GM12878 (cell line): Measurements from ENCODE around the gene CD72. TPM values are rescaled to one million over a fixed set of nuclear protein-coding genes. Genes with fewer than 3 reads are reported as not detected.
A peak's percentile ranks its signal among the peaks of the same experiment; 100 is the strongest.

Experiments
- BACH1 ChIP-seq: fragments of 450-650 bp; IDR thresholded peaks from 2 replicates; pipeline ENCODE4 v1.6.1; 2017; ENCODE audit warnings: mild to moderate bottlenecking, borderline replicate concordance
- BRCA1 ChIP-seq: IDR thresholded peaks from 2 replicates; pipeline ENCODE4 v1.6.1; 2011; ENCODE audit warnings: low read depth, low read length, improper control_type of control experiment
- CBX5 ChIP-seq: sonication (generic); IDR thresholded peaks from 2 replicates; pipeline ENCODE4 v1.6.1; 2016; ENCODE audit warnings: low read depth, moderate library complexity, mild to moderate bottlenecking, inconsistent platforms
- CHD1 ChIP-seq: IDR thresholded peaks from 2 replicates; pipeline ENCODE4 v1.6.1; 2012; ENCODE audit warnings: low read depth, low read length, improper control_type of control experiment
- EGR1 ChIP-seq, 2 experiments: IDR thresholded peaks; 1 replicate in 1 of 2; 2 replicates in 1 of 2; pipeline ENCODE4 v1.6.1; 2011 to 2012; ENCODE audit warnings: low read depth in 2 of 2, low read length in 2 of 2, borderline replicate concordance in 1 of 2, mild to moderate bottlenecking in 1 of 2, moderate library complexity in 1 of 2
- FOXM1 ChIP-seq: IDR thresholded peaks from 2 replicates; pipeline ENCODE4 v1.6.1; 2012; ENCODE audit warnings: low read depth, mild to moderate bottlenecking, inconsistent platforms, low read length, moderate library complexity
- GATAD2B ChIP-seq: fragments of 450-650 bp; conservative IDR thresholded peaks from 2 replicates; pipeline ENCODE4 v1.6.1; 2017; ENCODE audit warnings: low read depth, mild to moderate bottlenecking, moderate library complexity
- LARP7 ChIP-seq: fragments of 450-650 bp; IDR thresholded peaks from 2 replicates; pipeline ENCODE4 v1.6.1; 2017; ENCODE audit warnings: mild to moderate bottlenecking
- MEF2A ChIP-seq: IDR thresholded peaks from 2 replicates; pipeline ENCODE4 v1.6.1; 2011; ENCODE audit warnings: low read depth, mild to moderate bottlenecking, low read length, moderate library complexity; ENCODE audit not compliant: insufficient read depth
- MXI1 ChIP-seq: fragments of 150-350 bp; IDR thresholded peaks from 2 replicates; pipeline ENCODE4 v1.6.1; 2011; ENCODE audit warnings: low read depth, mild to moderate bottlenecking, inconsistent platforms, low read length, improper control_type of control experiment
- NFIC ChIP-seq: IDR thresholded peaks from 2 replicates; pipeline ENCODE4 v1.6.1; 2012; ENCODE audit warnings: low read depth, mild to moderate bottlenecking, inconsistent platforms, low read length, moderate library complexity
- PAX5 ChIP-seq: IDR thresholded peaks from 2 replicates; pipeline ENCODE4 v1.6.1; 2011; ENCODE audit warnings: low read depth, low read length, borderline replicate concordance
- RFX5 ChIP-seq: IDR thresholded peaks from 2 replicates; pipeline ENCODE4 v1.6.1; 2011; ENCODE audit warnings: low read depth, low read length, improper control_type of control experiment
- SUZ12 ChIP-seq: fragments of 200-600 bp; sonication (generic); IDR thresholded peaks from one replicate; pipeline ENCODE4 v1.6.1; 2018; ENCODE audit warnings: antibody characterized with exemption, mild to moderate bottlenecking; ENCODE audit not compliant: unreplicated experiment
- TAF1 ChIP-seq: IDR thresholded peaks from 2 replicates; pipeline ENCODE4 v1.6.1; 2011; ENCODE audit warnings: mild to moderate bottlenecking, low read depth, low read length, borderline replicate concordance
- TARDBP ChIP-seq: IDR thresholded peaks from 2 replicates; pipeline ENCODE4 v1.6.1; 2016; ENCODE audit warnings: borderline replicate concordance
- YBX1 ChIP-seq: fragments of 450-650 bp; IDR thresholded peaks from 2 replicates; pipeline ENCODE4 v1.6.1; 2016; ENCODE audit warnings: antibody characterized with exemption
- ZNF217 ChIP-seq: fragments of 450-650 bp; IDR thresholded peaks from 2 replicates; pipeline ENCODE4 v1.6.1; 2017; ENCODE audit warnings: antibody characterized with exemption, mild to moderate bottlenecking
- ZNF24 ChIP-seq: fragments of 450-650 bp; IDR thresholded peaks from 2 replicates; pipeline ENCODE4 v1.6.1; 2017; ENCODE audit warnings: antibody characterized with exemption, mild to moderate bottlenecking
- polyA plus RNA-seq, 11 experiments: library from polyadenylated mRNA; depleted of rRNA in 4 of 11; unstranded in 6 of 11; stranded (reverse) in 5 of 11; fragments of >200 nt; fragmentation: Nextera tagmentation in 4 of 11; fragmentation: Illumina TruSeq in 1 of 11; extraction: Ambion mirVana in 4 of 11; extraction: Trizol in 1 of 11; gene quantifications; 1 replicate in 1 of 11; 2 replicates in 10 of 11; pipeline versions ENCODE4 v1.2.1 to v1.2.3, GENCODE V29; 2011 to 2016; ENCODE audit warnings: inconsistent platforms in 2 of 11, missing spikeins in 2 of 11, low read depth in 1 of 11
- total RNA-seq, 4 experiments: library from RNA; depleted of rRNA in 3 of 4; stranded (reverse); fragments of >200 nt in 3 of 4; fragmentation: Illumina TruSeq in 1 of 4; extraction: Trizol in 1 of 4; gene quantifications; 2 replicates each; pipeline versions ENCODE4 v1.2.1 to v1.2.3, GENCODE V29; 2013 to 2021
- TF ChIP-seq, protein P1 (sequence below): fragments of 150-350 bp; IDR thresholded peaks from 2 replicates; pipeline ENCODE4 v1.6.1; 2016; ENCODE audit warnings: low read depth, low read length
- TF ChIP-seq, protein P2 (sequence below), 3 experiments: IDR thresholded peaks in 2 of 3; conservative IDR thresholded peaks in 1 of 3; 2 replicates each; pipeline ENCODE4 v1.5.1; 2011; ENCODE audit warnings: low read depth in 3 of 3, low read length in 3 of 3, mild to moderate bottlenecking in 3 of 3, control low read depth in 2 of 3, moderate library complexity in 2 of 3, inconsistent platforms in 1 of 3, mixed read lengths in 1 of 3; ENCODE audit not compliant: control insufficient read depth in 2 of 3, insufficient read depth in 1 of 3; ENCODE audit errors: extremely low read depth in 1 of 3
- TF ChIP-seq, protein P3 (sequence below): fragments of 150-350 bp; IDR thresholded peaks from 2 replicates; pipeline ENCODE4 v1.6.1; 2014; ENCODE audit warnings: mild to moderate bottlenecking, low read depth, low read length
- TF ChIP-seq, protein P4 (sequence below): IDR thresholded peaks from 2 replicates; pipeline ENCODE4 v1.6.1; 2011; ENCODE audit warnings: mild to moderate bottlenecking, low read depth, low read length, moderate library complexity; ENCODE audit not compliant: insufficient replicate concordance

The CD72 gene
- total and polyA plus RNA-seq, 10 of the 15 experiments (the other 5 are each of a cell fraction or from before 2014, with no cell fraction given), result 2.1 to 14.2 (median 4.4) TPM

DNA sequence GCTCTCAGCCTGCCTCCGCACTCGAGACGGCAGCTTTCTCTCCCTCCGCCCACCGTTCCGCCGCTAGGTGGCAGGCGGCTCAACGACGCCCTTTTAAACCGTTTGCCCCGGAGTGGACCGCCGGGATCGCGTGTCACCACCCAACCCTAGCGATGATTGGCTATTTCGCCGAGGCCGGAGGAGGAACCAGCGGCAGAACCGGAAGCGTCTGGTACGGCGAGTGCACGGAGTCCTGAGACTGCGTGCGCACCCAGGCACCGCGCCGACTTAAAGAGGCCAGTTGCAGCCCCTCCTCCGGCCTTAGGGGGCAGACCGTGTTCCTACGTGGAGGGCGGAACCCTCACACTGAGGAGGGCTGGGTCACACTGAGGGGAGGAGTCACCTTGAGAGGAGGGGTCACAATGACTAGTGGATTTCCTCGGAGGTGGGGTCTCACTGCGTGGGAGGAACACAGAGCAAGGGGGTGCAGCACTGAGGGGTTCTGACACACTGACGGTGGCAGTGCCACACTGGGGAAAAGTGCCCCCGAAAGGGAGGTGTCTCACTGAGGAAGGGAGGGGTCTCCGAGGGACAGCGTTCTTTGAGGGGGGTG lies 14.1 kb downstream of the CD72 start (continued):
- TF ChIP-seq FOXM1, result no peak
- no peak for TF ChIP-seq ZNF217
- peak; percentile 64; the same call in 1 of the 2 replicates for TF ChIP-seq TAF1
- TF ChIP-seq CHD1, result no peak
- no peak; the same call in 1 of the 2 replicates for TF ChIP-seq CBX5
- TF ChIP-seq, protein P1, sequence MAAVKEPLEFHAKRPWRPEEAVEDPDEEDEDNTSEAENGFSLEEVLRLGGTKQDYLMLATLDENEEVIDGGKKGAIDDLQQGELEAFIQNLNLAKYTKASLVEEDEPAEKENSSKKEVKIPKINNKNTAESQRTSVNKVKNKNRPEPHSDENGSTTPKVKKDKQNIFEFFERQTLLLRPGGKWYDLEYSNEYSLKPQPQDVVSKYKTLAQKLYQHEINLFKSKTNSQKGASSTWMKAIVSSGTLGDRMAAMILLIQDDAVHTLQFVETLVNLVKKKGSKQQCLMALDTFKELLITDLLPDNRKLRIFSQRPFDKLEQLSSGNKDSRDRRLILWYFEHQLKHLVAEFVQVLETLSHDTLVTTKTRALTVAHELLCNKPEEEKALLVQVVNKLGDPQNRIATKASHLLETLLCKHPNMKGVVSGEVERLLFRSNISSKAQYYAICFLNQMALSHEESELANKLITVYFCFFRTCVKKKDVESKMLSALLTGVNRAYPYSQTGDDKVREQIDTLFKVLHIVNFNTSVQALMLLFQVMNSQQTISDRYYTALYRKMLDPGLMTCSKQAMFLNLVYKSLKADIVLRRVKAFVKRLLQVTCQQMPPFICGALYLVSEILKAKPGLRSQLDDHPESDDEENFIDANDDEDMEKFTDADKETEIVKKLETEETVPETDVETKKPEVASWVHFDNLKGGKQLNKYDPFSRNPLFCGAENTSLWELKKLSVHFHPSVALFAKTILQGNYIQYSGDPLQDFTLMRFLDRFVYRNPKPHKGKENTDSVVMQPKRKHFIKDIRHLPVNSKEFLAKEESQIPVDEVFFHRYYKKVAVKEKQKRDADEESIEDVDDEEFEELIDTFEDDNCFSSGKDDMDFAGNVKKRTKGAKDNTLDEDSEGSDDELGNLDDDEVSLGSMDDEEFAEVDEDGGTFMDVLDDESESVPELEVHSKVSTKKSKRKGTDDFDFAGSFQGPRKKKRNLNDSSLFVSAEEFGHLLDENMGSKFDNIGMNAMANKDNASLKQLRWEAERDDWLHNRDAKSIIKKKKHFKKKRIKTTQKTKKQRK, result no peak
- TF ChIP-seq, protein P2, sequence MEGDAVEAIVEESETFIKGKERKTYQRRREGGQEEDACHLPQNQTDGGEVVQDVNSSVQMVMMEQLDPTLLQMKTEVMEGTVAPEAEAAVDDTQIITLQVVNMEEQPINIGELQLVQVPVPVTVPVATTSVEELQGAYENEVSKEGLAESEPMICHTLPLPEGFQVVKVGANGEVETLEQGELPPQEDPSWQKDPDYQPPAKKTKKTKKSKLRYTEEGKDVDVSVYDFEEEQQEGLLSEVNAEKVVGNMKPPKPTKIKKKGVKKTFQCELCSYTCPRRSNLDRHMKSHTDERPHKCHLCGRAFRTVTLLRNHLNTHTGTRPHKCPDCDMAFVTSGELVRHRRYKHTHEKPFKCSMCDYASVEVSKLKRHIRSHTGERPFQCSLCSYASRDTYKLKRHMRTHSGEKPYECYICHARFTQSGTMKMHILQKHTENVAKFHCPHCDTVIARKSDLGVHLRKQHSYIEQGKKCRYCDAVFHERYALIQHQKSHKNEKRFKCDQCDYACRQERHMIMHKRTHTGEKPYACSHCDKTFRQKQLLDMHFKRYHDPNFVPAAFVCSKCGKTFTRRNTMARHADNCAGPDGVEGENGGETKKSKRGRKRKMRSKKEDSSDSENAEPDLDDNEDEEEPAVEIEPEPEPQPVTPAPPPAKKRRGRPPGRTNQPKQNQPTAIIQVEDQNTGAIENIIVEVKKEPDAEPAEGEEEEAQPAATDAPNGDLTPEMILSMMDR (IDR thresholded peaks at IDR 0.05 in 2 of 3, conservative IDR thresholded peaks at IDR 0.05 in 1 of 3; ENCODE audit: control insufficient read depth in 2 of 3, extremely low read depth in 1 of 3, insufficient read depth in 1 of 3, low read depth in 3 of 3, low read length in 3 of 3), result peak; percentile 81 to 98 (median 90)
- no peak for TF ChIP-seq MEF2A
- no peak for TF ChIP-seq LARP7
- no peak for TF ChIP-seq ZNF24
- peak; percentile 35; the same call in 1 of the 2 replicates for TF ChIP-seq BACH1
- TF ChIP-seq RFX5, result peak; percentile 88
- no peak for TF ChIP-seq TARDBP
- peak; percentile 39 for TF ChIP-seq MXI1
- no peak for TF ChIP-seq SUZ12
- TF ChIP-seq YBX1, result no peak
- peak in 1 of 2 experiments; percentile 71; a peak in 2 of 3 replicates for TF ChIP-seq EGR1 (IDR thresholded peaks at IDR 0.05; ENCODE audit: borderline replicate concordance in 1 of 2, low read depth in 2 of 2, low read length in 2 of 2)
- TF ChIP-seq NFIC, result no peak
- no peak for TF ChIP-seq BRCA1
- TF ChIP-seq, protein P3, sequence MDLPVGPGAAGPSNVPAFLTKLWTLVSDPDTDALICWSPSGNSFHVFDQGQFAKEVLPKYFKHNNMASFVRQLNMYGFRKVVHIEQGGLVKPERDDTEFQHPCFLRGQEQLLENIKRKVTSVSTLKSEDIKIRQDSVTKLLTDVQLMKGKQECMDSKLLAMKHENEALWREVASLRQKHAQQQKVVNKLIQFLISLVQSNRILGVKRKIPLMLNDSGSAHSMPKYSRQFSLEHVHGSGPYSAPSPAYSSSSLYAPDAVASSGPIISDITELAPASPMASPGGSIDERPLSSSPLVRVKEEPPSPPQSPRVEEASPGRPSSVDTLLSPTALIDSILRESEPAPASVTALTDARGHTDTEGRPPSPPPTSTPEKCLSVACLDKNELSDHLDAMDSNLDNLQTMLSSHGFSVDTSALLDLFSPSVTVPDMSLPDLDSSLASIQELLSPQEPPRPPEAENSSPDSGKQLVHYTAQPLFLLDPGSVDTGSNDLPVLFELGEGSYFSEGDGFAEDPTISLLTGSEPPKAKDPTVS, result no peak
- TF ChIP-seq, protein P4, sequence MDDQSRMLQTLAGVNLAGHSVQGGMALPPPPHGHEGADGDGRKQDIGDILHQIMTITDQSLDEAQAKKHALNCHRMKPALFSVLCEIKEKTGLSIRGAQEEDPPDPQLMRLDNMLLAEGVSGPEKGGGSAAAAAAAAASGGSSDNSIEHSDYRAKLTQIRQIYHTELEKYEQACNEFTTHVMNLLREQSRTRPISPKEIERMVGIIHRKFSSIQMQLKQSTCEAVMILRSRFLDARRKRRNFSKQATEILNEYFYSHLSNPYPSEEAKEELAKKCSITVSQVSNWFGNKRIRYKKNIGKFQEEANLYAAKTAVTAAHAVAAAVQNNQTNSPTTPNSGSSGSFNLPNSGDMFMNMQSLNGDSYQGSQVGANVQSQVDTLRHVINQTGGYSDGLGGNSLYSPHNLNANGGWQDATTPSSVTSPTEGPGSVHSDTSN, result peak; percentile 7
- TF ChIP-seq GATAD2B, result no peak; the same call in 1 of the 2 replicates
- TF ChIP-seq PAX5, result peak; percentile 79; the same call in 1 of the 2 replicates
